HG03103 (cell line): ENCODE measurements around the gene COL20A1.
"Not testable (repeated sequence)": the region's sequence is repeated elsewhere in the genome, so short reads cannot be mapped to it uniquely, and the experiment has no call there.

Source experiments
- ATAC-seq: cut with Tn5 transposase; IDR thresholded peaks from one replicate; pipeline ENCODE4 v1.9.1; 2021; ENCODE audit warnings: low read depth; ENCODE audit not compliant: unreplicated experiment

The COL20A1 gene

GRCh38 chr20:63369724-63370617 is 77.0 kb downstream of the COL20A1 start:
- ATAC-seq: no peak

GRCh38 chr20:63370618-63371187 is 77.7 kb downstream of the COL20A1 start:
- ATAC-seq: no peak

- ATAC-seq: no peak
These were observed 78.4 kb downstream of the COL20A1 start for GRCh38 chr20:63371291-63371865.

- ATAC-seq: no peak
These were observed 80.2 kb downstream of the COL20A1 start for GRCh38 chr20:63372971-63373885.

GRCh38 chr20:63373996-63374395 is 81.0 kb downstream of the COL20A1 start:
- ATAC-seq: no peak

DNA sequence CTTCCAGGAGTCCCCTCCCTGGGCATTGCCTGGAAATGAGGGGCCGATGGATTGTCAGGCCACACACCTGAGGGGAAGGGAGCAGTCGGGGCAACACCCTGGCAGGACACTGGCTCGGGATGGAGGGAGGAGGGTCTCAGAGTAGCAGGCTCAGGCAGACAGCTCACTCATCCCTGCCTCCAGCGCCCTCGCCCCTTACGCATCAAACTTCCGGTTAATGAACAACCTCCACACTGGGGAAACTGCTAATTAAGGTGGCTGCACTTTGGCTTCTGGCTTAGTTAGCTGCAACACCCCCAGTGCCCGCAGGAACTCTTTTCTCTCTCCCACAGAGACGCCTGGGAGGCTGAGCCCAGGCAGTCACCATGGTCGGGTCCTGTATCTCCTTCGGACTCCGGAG is 81.5 kb downstream of the COL20A1 start:
- no peak for ATAC-seq

- ATAC-seq: no peak
These were observed 82.5 kb downstream of the COL20A1 start for GRCh38 chr20:63375438-63375837.

- no peak for ATAC-seq
These were observed 83.6 kb downstream of the COL20A1 start for GRCh38 chr20:63376283-63377250.

- ATAC-seq: no peak
These were observed 84.4 kb downstream of the COL20A1 start for GRCh38 chr20:63377256-63377941.

DNA sequence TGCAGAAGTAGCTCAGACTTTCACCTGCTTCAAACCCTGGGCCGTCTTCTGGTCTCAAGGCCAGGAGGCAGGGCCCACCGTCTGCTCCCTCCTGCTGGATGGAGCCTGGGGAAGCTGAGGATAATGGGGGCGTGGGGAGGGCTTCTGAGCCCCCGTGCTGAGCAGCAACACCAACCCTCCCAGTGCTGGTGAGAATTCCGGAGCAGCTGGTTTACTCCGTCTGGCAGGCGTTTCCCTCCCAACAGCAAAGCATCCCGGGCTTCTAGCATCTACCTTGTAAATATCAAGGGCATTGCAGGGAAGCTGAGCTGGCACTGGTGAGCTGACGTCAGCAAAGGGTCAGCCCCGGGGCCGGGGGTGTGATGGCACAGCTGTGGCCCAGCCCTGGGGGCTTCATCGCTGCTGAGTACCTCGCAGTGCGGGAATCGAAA is 85.0 kb downstream of the COL20A1 start:
- ATAC-seq: no peak

DNA sequence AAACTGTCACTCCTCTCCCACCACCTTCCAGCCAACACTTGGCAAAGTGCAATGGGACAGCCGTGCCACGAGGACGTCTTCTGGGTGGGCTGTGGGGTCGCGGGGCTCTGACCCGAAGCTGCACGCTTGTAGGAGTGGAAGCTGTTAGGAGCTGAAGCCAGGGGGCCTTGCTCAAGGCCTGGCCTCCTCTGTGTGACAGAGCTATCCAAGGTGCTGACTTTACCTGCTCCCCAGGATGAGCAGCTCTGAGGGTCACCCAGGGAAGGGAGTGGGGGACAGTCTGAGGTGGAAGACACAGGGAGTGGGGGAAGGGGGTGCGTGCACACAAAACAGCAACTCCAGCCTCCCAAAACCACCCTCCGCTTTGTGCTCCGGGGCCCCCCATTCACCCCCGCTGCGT is 85.6 kb downstream of the COL20A1 start:
- no peak for ATAC-seq

- no peak for ATAC-seq
These were observed 86.3 kb downstream of the COL20A1 start for GRCh38 chr20:63379296-63379695.

GRCh38 chr20:63379872-63380271 is 86.9 kb downstream of the COL20A1 start:
- not testable (repeated sequence) for ATAC-seq

DNA sequence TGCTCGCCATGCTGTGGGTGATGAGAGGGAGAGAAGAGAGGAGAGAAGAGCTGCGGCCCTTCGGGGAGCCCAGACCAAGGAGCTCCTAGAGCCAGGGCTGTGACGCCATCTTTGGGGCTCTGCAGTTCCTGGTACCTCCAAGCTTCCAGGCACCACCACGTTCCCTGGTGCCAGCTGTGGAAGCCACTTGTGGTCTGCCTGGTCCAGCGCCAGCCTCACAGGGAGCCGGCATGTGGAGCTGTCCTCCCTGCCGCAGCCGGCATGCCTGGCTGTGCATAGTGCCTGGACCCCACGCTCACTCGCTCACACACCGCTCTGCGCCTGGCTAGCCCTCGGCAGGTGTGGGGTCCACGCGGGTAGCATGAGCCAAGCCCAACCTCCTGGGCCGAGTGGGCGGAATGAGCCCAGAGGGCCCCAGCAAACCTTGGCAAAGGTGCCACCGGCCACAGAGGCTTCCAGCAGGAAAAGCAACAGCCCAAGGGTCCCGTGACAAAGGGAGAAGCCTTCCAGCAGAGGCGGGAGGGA is 87.4 kb downstream of the COL20A1 start:
- no peak for ATAC-seq

DNA sequence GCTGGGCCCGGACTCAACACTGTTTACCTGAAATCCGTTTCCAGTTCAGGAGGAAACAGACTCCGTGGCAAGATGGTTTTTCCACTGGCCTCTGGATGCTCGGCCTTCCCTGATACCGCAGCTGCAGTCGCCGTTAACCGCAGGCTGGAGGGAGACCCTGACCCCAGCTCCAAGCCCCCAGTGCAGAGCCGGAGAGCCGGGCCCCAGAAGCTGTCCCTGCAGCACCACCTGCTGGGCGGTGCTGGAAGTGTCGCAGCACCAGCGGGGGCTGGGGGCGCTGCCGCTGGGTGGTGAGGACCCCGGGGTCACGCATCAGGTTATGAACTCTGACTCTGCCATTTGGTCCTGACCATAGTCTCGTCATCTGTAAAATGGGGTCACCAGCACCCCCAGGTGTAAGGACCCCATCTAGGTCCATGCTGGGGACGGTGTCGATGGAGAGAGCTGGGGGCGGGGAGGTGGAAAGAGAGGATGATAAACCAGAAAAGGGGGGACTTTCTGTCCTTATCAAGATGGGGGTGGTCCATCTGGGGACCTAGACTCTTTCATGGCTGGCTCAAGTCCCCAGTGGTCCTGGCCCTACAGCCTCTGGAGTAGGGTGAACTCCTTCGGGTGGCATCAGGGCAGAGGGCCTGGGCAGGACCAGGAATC is 88.9 kb downstream of the COL20A1 start:
- no peak for ATAC-seq

DNA sequence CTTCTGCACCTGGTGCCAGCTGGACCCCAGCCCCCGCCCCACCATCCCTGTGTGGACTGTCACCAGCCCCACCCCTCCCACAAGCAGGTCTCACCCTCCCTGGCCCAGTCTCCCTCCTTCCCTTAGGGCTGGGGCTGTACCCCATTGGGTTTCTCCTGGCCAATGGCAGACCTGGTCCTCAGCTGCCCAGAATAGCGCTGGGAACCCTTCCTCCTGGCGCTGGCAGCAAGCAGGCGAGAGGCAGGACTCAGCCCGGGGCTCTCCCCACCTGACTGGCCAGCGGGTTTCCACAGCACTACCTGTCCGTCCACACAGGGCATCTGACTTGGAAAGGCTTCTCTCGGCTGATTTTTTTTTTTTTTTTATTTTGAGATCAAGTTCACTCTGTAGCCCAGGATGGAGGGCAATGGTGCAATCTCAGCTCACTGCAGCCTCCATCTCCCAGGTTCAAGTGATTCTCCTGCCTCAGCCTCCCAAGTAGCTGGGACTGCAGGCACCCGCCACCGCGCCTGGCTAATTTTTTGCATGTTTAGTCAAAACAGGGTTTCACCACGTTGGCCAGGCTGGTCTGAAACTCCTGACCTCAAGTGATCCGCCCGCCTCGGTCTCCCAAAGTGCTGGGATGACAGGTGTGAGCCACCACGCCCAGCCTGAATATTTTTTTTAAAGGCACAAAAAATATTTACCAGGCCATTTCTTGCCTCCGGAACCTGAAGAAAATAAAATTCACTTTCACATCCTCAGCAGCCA is 89.7 kb downstream of the COL20A1 start:
- ATAC-seq: no peak

- ATAC-seq: no peak
These were observed 90.6 kb downstream of the COL20A1 start for GRCh38 chr20:63383556-63383955.

- ATAC-seq: no peak
These were observed 91.3 kb downstream of the COL20A1 start for GRCh38 chr20:63384336-63384735.
